Muscle layer of colon (tissue), 2 donors: ENCODE measurements around the gene TMEM9.

Source experiments
- H3K27ac ChIP-seq: one replicate; pipeline ENCODE4 v1.7.0; 2013; ENCODE audit warnings: low read depth, mild to moderate bottlenecking, low read length, moderate library complexity
- H3K27me3 ChIP-seq, 2 donors: one replicate each; pipeline ENCODE4 v1.7.0; 2013; ENCODE audit warnings: low read length in 2 of 2, mild to moderate bottlenecking in 2 of 2; ENCODE audit not compliant: insufficient read depth in 2 of 2, control insufficient read depth in 1 of 2
- H3K36me3 ChIP-seq: one replicate; pipeline ENCODE4 v1.7.0; 2013; ENCODE audit warnings: mild to moderate bottlenecking, low read length; ENCODE audit not compliant: insufficient read depth
- H3K4me1 ChIP-seq: one replicate; pipeline ENCODE4 v1.7.0; 2013; ENCODE audit warnings: mild to moderate bottlenecking, low read length; ENCODE audit not compliant: insufficient read depth
- H3K4me3 ChIP-seq, 2 donors: one replicate each; pipeline ENCODE4 v1.7.0; 2013; ENCODE audit warnings: low read length in 2 of 2, low read depth in 1 of 2, mild to moderate bottlenecking in 1 of 2, moderate library complexity in 1 of 2
- H3K9ac ChIP-seq: one replicate; pipeline ENCODE4 v1.7.0; 2013; ENCODE audit warnings: low read length
- H3K9me3 ChIP-seq: one replicate; pipeline ENCODE4 v1.7.0; 2013; ENCODE audit warnings: mild to moderate bottlenecking, low read length
- donor health status: abdominal sarcoma.
- donor health status: Adenocarcinoma of cecum.

Gene TMEM9

GRCh38 chr1:201123866-201124265 lies 30.4 kb downstream of the TMEM9 start:
- H3K4me3 ChIP-seq, result no peak overlapping the region
- H3K27ac ChIP-seq, result no peak overlapping the region
- H3K36me3 ChIP-seq, result no peaks in the 10 kb centered on the region
- peaks cover 8 to 14% of the 10 kb centered on the region in 2 donors for H3K27me3 ChIP-seq
- no peaks in the 10 kb centered on the region for H3K9me3 ChIP-seq
- H3K9ac ChIP-seq, result no peak overlapping the region
- peaks cover 4% of the 10 kb centered on the region for H3K4me1 ChIP-seq

DNA sequence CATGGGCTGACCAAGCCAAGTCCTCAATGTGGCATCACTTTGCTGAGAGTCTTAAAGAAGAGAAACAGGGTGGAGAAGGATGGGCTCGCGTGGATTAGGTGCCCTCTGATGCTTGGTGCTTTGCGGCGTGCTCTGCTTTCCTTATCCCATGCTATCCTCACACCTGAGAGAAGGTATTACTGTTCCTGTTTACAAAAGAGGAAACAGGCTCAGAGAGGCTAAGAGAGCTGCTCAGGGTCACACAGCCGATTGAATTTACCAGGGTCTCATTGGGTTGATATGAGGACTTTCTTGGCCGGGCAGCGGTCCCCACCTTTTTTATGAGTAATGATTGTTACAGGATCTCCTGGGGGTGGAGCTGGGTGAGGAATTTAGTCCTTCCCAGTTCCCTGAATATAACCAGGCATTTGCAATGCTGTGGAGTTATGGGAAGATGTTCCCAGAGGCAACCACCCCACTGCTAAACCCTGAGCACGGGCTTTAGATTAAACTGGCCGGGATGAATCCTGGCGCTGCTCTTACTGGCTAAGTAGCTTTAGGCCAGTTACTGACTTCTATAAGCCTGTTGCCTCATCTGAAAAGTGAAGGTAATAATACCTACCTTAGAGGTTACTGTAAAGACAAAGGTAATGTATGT lies 31.8 kb downstream of the TMEM9 start:
- H3K27ac ChIP-seq, result no peak overlapping the region
- peaks cover 8 to 14% of the 10 kb centered on the region in 2 donors for H3K27me3 ChIP-seq
- no peak overlapping the region for H3K9ac ChIP-seq

DNA sequence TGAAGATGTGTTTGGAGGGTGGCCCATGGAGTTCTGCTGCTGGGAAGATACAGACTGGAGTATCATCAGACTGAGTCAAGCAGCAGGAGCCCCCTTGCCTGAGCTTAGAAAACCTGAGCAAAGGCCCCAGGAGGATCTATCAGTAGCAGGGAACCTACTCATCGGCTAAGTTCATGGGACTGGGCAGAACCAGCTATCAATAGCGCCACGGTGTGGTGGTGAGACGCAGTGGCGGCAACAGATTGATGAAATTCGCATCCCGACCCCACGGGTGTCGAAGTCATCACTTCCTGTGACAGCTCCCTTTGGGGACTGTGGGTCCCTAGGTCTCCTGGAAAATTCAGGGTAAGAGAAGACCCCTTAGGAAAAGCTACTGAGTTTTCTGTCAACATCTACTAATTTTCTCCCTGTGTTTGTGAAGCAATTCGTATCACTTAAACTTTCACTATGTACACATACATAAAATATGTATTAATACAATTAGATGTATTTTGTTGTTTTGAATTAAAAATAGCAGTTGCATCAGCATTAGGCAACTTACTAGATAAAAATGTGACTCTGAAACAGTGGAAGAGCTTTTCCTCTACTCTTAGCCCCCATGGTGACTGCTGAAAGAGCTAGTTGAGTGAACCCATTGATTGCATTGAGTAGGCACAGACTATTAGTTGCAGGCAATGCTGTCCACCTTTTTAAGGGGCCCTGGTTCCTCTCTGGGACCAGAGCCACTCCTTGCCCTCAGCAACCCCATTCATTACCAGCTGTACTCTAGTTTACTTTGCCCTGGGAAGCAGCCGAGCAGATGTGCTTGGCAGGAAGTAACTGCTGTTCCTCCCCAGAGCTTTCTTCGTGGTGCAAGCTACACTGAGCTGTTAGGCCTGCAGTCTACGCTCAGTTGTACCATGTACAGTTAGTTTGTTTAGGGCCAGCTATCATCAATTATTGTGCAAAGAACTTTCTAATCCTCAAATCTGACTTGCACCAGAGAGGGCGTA lies 34.8 kb downstream of the TMEM9 start:
- peaks cover 14 to 15% of the 10 kb centered on the region in 2 donors for H3K27me3 ChIP-seq
- no peaks in the 10 kb centered on the region for H3K9me3 ChIP-seq

More for the DNA sequence above, 31.8 kb downstream of the TMEM9 start:
- H3K4me1 ChIP-seq, result peaks cover 4% of the 10 kb centered on the region
- no peaks in the 10 kb centered on the region for H3K9me3 ChIP-seq
- no peak overlapping the region for H3K4me3 ChIP-seq
- no peaks in the 10 kb centered on the region for H3K36me3 ChIP-seq

DNA sequence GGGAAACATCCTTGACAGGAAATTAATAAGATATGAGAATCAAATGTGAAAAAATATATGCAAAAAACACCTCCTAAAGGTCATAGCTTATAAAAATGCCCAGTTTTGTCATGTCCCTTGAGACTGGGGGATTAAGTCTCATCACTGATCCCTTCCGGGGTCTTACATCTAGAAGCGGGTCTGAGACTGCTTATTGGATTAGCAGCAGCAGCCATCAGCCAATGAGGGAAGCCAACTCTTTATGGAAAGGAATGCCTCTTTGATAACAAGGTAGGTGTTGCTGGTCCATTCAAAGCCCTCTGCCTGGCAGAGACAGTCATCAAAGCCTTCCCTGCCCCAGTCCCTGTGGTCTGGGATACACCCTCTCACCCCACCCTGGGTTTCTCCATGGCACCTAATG lies 38.2 kb downstream of the TMEM9 start:
- Histone ChIP-seq H3K27ac (no peak overlapping the region), H3K4me3 (no peak overlapping the region), H3K4me1 (peaks cover 4% of the 10 kb centered on the region), H3K9ac (no peak overlapping the region), H3K27me3 (peaks cover 6 to 15% of the 10 kb centered on the region in 2 donors), H3K9me3 (no peaks in the 10 kb centered on the region), H3K36me3 (no peaks in the 10 kb centered on the region)

More for the DNA sequence above, 34.8 kb downstream of the TMEM9 start:
- H3K27ac ChIP-seq, result no peak overlapping the region
- H3K4me3 ChIP-seq, result no peak overlapping the region
- H3K4me1 ChIP-seq, result no peaks in the 10 kb centered on the region
- no peaks in the 10 kb centered on the region for H3K36me3 ChIP-seq
- H3K9ac ChIP-seq, result no peak overlapping the region

DNA sequence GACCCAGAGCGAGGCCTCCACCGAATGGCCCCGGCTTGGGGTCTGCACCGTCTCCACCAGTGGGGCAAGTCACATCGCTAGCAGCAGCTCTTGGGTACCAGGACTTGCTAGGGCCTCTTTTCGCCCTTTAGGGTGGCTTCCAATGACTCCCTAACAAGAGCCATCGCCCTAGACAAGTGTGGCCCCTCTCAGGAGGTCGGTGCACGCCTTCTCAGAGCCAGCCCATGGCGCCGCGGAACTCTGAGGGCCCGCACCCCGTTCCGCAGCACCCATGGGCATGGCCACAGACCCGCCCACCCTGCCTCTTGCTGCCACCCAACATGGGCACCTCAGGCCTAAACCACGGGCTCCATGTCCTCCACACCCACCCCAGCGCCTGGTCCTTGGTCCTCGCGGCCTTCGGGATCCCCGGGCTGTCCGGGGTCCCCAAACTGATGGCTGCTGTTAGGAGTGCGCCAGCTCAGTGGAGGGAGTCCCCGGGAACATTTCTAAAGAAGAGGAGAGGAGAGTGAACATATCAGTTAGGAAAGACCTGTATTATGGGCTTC lies 38.8 kb downstream of the TMEM9 start:
- H3K27me3 ChIP-seq, result peaks cover under 1 to 15% of the 10 kb centered on the region in 2 donors
- H3K4me1 ChIP-seq, result peaks cover 4% of the 10 kb centered on the region
- H3K27ac ChIP-seq, result no peak overlapping the region
- no peak overlapping the region for H3K4me3 ChIP-seq
- H3K36me3 ChIP-seq, result no peaks in the 10 kb centered on the region
- no peak overlapping the region for H3K9ac ChIP-seq
- no peaks in the 10 kb centered on the region for H3K9me3 ChIP-seq

DNA sequence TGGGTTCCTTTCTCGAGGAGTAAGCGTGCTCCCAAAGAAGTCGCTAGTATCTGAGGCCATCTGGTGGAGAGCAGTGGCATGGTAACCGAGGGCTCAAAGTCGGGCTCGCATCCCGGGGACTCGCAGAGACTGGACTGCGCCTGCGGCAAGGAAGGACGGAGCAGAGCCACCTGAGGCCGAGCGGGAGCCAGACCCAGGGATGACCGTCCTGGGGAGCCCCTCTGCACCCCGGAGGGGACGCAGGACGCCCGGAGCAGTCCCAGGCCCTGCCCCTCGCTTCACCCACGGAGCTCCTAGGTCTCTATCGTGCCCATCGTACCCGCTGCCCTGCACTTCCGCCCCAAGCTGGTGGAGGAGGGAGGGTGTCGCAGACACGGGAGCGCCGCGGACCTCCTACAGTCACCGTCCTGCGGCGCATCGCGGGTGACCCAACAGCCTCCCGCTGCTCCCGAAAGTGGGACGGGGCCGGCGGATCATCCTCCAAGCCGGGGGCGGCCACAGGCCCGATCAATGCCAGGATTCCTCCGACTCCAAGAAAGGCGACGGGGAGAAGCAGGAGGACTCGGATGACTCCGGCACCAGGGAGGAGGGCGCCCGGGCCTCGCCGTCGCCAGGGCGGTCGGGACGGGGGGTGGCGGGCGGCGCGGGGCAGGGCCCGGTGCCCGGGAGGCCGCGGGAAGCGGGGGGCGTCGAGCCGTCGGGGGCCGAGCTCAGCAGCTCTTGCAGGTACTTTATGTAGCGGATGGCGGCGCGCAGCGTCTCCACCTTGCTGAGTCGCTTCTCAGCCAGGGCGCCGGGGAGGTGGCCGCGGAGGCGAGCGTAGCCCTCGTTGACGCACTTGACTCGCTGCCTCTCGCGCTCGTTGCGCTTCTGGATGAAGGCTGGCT lies 39.8 kb downstream of the TMEM9 start:
- Histone ChIP-seq H3K4me1 (peaks cover 4% of the 10 kb centered on the region), H3K27ac (peak overlapping the region; percentile 23), H3K36me3 (no peaks in the 10 kb centered on the region), H3K27me3 (peaks cover 0 to 15% of the 10 kb centered on the region in 2 donors), H3K4me3 (peak overlapping the region; percentile 49 to 74), H3K9me3 (no peaks in the 10 kb centered on the region), H3K9ac (peak overlapping the region; percentile 27)

DNA sequence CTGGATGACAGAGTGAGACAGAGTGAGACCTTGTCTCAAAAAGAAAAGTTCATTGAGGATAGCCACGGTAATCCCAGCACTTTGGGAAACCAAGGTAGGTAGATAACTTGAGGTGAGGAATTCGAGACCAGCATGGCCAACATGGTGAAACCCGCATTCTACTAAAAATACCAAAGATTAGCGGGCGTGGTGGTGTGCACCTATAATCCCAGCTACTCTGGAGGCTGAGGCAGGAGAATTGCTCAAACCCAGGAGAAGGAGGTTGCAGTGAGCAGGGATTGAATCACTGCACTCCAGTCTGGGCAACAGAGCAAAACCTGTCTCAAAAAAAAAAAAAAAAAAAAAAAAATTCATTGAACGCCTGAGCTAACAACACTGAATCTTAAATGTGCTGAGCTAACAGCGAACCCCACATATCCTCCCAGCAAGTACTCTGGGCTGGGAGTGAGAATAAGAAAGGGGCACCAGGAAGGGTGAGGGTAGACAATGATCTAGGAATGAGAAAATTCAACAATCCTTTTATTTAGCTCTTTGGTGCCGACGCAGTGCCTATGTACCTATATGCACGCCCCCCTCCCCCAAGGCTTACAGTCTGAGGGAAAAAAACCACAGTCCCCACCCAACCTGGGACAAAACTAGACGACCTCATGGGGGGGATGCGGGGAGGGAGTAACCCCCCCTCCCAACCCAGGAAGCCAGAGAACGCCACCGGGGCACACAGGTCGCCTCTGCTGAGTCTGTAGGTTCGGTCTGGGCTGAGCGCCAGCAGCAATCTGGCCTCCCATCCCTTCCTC lies 40.6 kb downstream of the TMEM9 start:
- no peak overlapping the region for H3K27ac ChIP-seq
- H3K27me3 ChIP-seq, result peaks cover 0 to 15% of the 10 kb centered on the region in 2 donors
- no peaks in the 10 kb centered on the region for H3K9me3 ChIP-seq
- no peaks in the 10 kb centered on the region for H3K36me3 ChIP-seq
- no peak overlapping the region for H3K9ac ChIP-seq
- H3K4me1 ChIP-seq, result peaks cover 4% of the 10 kb centered on the region
- H3K4me3 ChIP-seq, result peak overlapping the region in 1 of 2 donors; percentile 74

DNA sequence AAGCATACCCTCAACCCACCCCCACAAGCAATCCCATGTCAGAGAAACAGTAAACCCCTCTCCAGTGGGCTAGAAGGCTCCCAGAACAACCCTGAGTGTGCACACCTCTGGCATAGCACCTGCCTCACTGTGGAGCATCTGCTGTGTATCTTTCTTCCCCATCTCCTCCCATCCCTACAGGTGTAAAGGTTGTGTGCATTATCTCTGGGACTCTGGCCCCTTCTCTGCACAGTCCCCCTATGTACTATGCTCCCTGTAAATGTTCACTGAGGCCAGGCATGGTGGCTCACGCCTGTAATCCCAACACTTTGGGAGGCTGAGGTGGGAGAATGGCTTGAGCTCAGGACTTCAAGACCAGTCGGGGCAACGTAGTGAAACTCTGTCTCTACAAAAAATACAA lies 41.3 kb downstream of the TMEM9 start:
- Histone ChIP-seq H3K27me3 (peaks cover 0 to 15% of the 10 kb centered on the region in 2 donors), H3K9me3 (no peaks in the 10 kb centered on the region), H3K4me3 (no peak overlapping the region), H3K27ac (no peak overlapping the region), H3K9ac (no peak overlapping the region), H3K4me1 (peaks cover 4% of the 10 kb centered on the region), H3K36me3 (no peaks in the 10 kb centered on the region)

- Histone ChIP-seq H3K27me3 (peaks cover 0 to 15% of the 10 kb centered on the region in 2 donors), H3K9ac (no peak within 1 kb of the TSS), H3K4me1 (peaks cover 4% of the 10 kb centered on the region), H3K4me3 (no peak within 1 kb of the TSS), H3K36me3 (no peaks in the 10 kb centered on the region), H3K9me3 (no peaks in the 10 kb centered on the region), H3K27ac (no peak within 1 kb of the TSS)
Measured at GRCh38 chr1:201112173-201112731, 42.0 kb downstream of the TMEM9 start, which contains the start of gene CACNA1S. CACNA1S (minus strand) TSS chr1:201112426; CDS start chr1:201112339, 87 bp downstream.

- Histone ChIP-seq H3K9me3 (no peaks in the 10 kb centered on the region), H3K27ac (no peak overlapping the region), H3K4me1 (peaks cover 4% of the 10 kb centered on the region), H3K36me3 (no peaks in the 10 kb centered on the region), H3K4me3 (no peak overlapping the region), H3K9ac (no peak overlapping the region), H3K27me3 (peaks cover 0 to 15% of the 10 kb centered on the region in 2 donors)
Measured at GRCh38 chr1:201111672-201112071, 42.6 kb downstream of the TMEM9 start.
